GM13976 (cell line): ENCODE data around the gene NEURL3.

Source experiments
- DNase-seq: peaks from one replicate; pipeline ENCODE4 v3.0.0; 2012; ENCODE audit warnings: low spot score
- CTCF ChIP-seq: IDR thresholded peaks from 2 replicates; pipeline ENCODE4 v1.5.1; 2012; ENCODE audit warnings: borderline replicate concordance, mild to moderate bottlenecking; ENCODE audit not compliant: insufficient read depth; ENCODE audit errors: extremely low read depth, missing control alignments, control extremely low read depth
- in situ Hi-C: fragments of 300-500 bp; cut with MboI; formaldehyde crosslinking; loops from one replicate; pipeline ENCODE4 v1.12.0; 2022; ENCODE audit warnings: low sequenced_read_pairs, mixed read lengths, inconsistent platforms; ENCODE audit not compliant: unreplicated experiment

The NEURL3 gene

GRCh38 chr2:96534141-96534540 is 29.0 kb upstream of the NEURL3 start:
- DNase-seq, result no peak
- no peak for TF ChIP-seq CTCF
- in situ Hi-C loops, result no loop called here

- in situ Hi-C loops, result no loop called here
- TF ChIP-seq CTCF, result no peak
- no peak for DNase-seq
Measured at GRCh38 chr2:96533292-96534073, 28.3 kb upstream of the NEURL3 start.

- in situ Hi-C loops, result no loop called here
- no peak for DNase-seq
- TF ChIP-seq CTCF, result no peak
Measured at GRCh38 chr2:96532641-96533291, 27.6 kb upstream of the NEURL3 start.

GRCh38 chr2:96531872-96532505 is 26.8 kb upstream of the NEURL3 start:
- no peak for TF ChIP-seq CTCF
- DNase-seq, result peak; percentile 87
- in situ Hi-C loops, result no loop called here

- in situ Hi-C loops, result no loop called here
- TF ChIP-seq CTCF, result no peak
- no peak for DNase-seq
Measured at GRCh38 chr2:96531366-96531765, 26.2 kb upstream of the NEURL3 start.

GRCh38 chr2:96530474-96531357 is 25.6 kb upstream of the NEURL3 start:
- in situ Hi-C loops, result no loop called here
- no peak for TF ChIP-seq CTCF

More at GRCh38 chr2:96530474-96531357, 25.6 kb upstream of the NEURL3 start:
- no peak for DNase-seq
